Psoas muscle (tissue), 8 donors: ENCODE measurements around the gene SUSD5. TPM values are rescaled to one million over a fixed set of nuclear protein-coding genes. Genes with fewer than 3 reads are reported as not detected.

Experiments
- ATAC-seq, 4 donors: fragments of 200-7000 bp; cut with Tn5 transposase; one replicate each; pipeline ENCODE4 v1.9.1; 2020; ENCODE audit warnings: moderate library complexity in 3 of 4, mild to moderate bottlenecking in 2 of 4
- DNase-seq, 2 donors: peaks; one replicate each; pipeline ENCODE4 v3.0.0-alpha.2; 2020
- H3K27ac ChIP-seq: fragments of 200-600 bp; one replicate; pipeline ENCODE4 v1.8.0; 2022
- H3K27me3 ChIP-seq, 3 donors: fragments of 200-600 bp in 1 of 3; one replicate each; pipeline versions ENCODE4 v1.6.1 to v1.8.0; 2013 to 2022; ENCODE audit warnings: low read length in 2 of 3, mild to moderate bottlenecking in 2 of 3, moderate library complexity in 1 of 3; ENCODE audit not compliant: insufficient read depth in 3 of 3
- H3K36me3 ChIP-seq, 2 donors: fragments of 200-600 bp in 1 of 2; one replicate each; pipeline versions ENCODE4 v1.6.1 to v1.8.0; 2013 to 2022; ENCODE audit warnings: low read depth in 1 of 2, mild to moderate bottlenecking in 1 of 2, moderate library complexity in 1 of 2; ENCODE audit not compliant: insufficient read depth in 1 of 2
- H3K4me1 ChIP-seq: fragments of 200-600 bp; one replicate; pipeline ENCODE4 v1.8.0; 2022
- H3K4me3 ChIP-seq: fragments of 200-600 bp; one replicate; pipeline ENCODE4 v1.8.0; 2022; ENCODE audit warnings: mild to moderate bottlenecking
- H3K9me3 ChIP-seq: fragments of 200-600 bp; one replicate; pipeline ENCODE4 v1.8.0; 2022
- WGBS, 3 donors: extraction: QIAGEN DNeasy Blood & Tissue Kit; methylation state at CpG; one replicate each; pipeline versions ENCODE4 v1.1.6 to v1.1.7; 2013; 5-methylcytosine and 5-hydroxymethylcytosine counted together
- intact Hi-C, 2 donors: fragments of 100-400 bp; cut with DNase I; formaldehyde crosslinking; loops; one replicate each; pipeline versions ENCODE4 v1.11.0 to v1.14.2; 2022
- polyA plus RNA-seq, 3 donors: library from polyadenylated mRNA; stranded (reverse); fragments of 200-250 nt; gene quantifications; one replicate each; pipeline ENCODE4 v1.2.3, GENCODE V29; 2013
- total RNA-seq, 4 donors: library from RNA; stranded (reverse); fragmentation: NEBNext Ultra II Directional in 2 of 4; extraction: Animal tissue kit (Norgen Biotek cat#: 25700) in 2 of 4; gene quantifications; one replicate each; pipeline versions ENCODE4 v1.2.1 to v1.2.4, GENCODE V29; 2021 to 2023
- TF ChIP-seq, protein P1 (sequence below): fragments of 200-600 bp; IDR thresholded peaks from one replicate; pipeline ENCODE4 v1.8.0; 2022; ENCODE audit warnings: antibody characterized with exemption
- donor health status: healthy with polysubstance abuse.
- donor health status: DM: no; HTN: no; CAD: no; lungs with moderate emphysema.
- donor health status: Bipolar disorder and iron deficiency.
- donor health status: healthy.
- donor health status: DM: yes; HTN: yes; CAD: no.
- donor health status: DM: no; HTN: no; CAD: no.
- donor health status: DM: no; HTN: no; CAD: no.
- donor health status: DM: yes; HTN: yes; CAD: no.

Gene SUSD5
- total and polyA plus RNA-seq, 7 donors = 0.30 to 2.0 (median 0.71) TPM

GRCh38 chr3:33171580-33171979 lies 47.0 kb downstream of the SUSD5 start:
- 78% methylated on average over 4 of the region's 4 CpGs for WGBS, 3 donors
- Histone ChIP-seq H3K4me1 (no peaks in the 10 kb centered on the region), H3K36me3 (no peaks in the 10 kb centered on the region), H3K4me3 (no peak overlapping the region), H3K27me3 (no peaks in the 10 kb centered on the region), H3K27ac (no peak overlapping the region), H3K9me3 (no peaks in the 10 kb centered on the region)
- ATAC-seq (no peak), DNase-seq (no peak)
- TF ChIP-seq, protein P1, sequence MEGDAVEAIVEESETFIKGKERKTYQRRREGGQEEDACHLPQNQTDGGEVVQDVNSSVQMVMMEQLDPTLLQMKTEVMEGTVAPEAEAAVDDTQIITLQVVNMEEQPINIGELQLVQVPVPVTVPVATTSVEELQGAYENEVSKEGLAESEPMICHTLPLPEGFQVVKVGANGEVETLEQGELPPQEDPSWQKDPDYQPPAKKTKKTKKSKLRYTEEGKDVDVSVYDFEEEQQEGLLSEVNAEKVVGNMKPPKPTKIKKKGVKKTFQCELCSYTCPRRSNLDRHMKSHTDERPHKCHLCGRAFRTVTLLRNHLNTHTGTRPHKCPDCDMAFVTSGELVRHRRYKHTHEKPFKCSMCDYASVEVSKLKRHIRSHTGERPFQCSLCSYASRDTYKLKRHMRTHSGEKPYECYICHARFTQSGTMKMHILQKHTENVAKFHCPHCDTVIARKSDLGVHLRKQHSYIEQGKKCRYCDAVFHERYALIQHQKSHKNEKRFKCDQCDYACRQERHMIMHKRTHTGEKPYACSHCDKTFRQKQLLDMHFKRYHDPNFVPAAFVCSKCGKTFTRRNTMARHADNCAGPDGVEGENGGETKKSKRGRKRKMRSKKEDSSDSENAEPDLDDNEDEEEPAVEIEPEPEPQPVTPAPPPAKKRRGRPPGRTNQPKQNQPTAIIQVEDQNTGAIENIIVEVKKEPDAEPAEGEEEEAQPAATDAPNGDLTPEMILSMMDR = no peak
- intact Hi-C loops = no loop called here

DNA sequence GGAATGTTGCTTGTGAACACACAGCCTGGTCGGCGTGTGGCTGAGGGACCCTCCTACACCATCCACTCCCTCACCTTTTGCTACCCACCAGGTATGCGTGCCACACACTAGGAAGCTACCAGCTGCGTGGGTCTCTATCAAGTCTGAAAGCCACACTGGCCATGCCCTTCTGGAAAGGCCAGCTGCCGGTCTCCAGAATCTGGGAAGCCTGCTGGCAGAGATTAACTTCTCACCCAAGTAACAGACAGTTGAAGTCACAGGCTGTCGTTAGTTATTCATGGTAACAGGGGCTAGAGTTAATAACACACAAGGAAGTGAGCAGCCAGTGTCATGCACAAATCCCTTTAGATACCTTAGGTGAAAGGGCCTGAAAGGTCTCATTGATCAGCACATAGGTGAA lies 48.1 kb downstream of the SUSD5 start:
- H3K4me3 ChIP-seq = no peak overlapping the region
- H3K27me3 ChIP-seq = no peaks in the 10 kb centered on the region
- no peak for DNase-seq
- ATAC-seq = no peak
- TF ChIP-seq, protein P1 = no peak
- WGBS, 3 donors = 70 to 79% (median 71%) methylated on average over 6 of the region's 6 CpGs
- no peaks in the 10 kb centered on the region for H3K4me1 ChIP-seq
- no peaks in the 10 kb centered on the region for H3K9me3 ChIP-seq
- no peaks in the 10 kb centered on the region for H3K36me3 ChIP-seq
- intact Hi-C loops = no loop called here
- H3K27ac ChIP-seq = no peak overlapping the region

- WGBS, 3 donors = 47 to 72% (median 58%) methylated on average over 3 of the region's 3 CpGs
- Histone ChIP-seq H3K9me3 (no peaks in the 10 kb centered on the region), H3K4me3 (no peak overlapping the region), H3K4me1 (no peaks in the 10 kb centered on the region), H3K27ac (no peak overlapping the region), H3K36me3 (no peaks in the 10 kb centered on the region), H3K27me3 (no peaks in the 10 kb centered on the region)
- intact Hi-C loops = no loop called here
- ATAC-seq (no peak), DNase-seq (no peak)
- TF ChIP-seq, protein P1 = no peak
Measured at GRCh38 chr3:33167716-33168336, 50.8 kb downstream of the SUSD5 start.

DNA sequence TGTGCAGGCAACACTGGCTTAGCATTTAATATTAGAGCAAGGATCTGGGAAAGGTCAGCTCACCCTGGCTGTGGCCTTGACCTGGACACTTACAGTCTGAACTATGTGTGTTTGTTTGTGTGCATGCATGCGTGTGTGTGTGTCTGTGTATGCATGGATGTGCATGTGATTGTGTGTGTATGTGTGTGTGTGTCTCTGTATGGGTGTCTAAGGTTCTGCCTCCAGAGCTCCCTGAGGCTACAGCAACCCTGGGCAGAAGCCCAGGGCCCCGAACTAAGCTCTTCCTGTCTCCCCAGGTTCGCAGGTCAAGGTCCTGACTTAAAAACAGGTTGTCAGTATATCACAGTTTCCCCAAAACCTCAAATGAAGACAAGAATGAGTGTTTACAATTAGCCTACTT lies 51.3 kb downstream of the SUSD5 start:
- TF ChIP-seq, protein P1 = no peak
- Histone ChIP-seq H3K27me3 (no peaks in the 10 kb centered on the region), H3K27ac (no peak overlapping the region), H3K4me1 (no peaks in the 10 kb centered on the region), H3K4me3 (no peak overlapping the region), H3K9me3 (no peaks in the 10 kb centered on the region), H3K36me3 (no peaks in the 10 kb centered on the region)
- ATAC-seq = no peak
- 78 to 82% (median 82%) methylated on average over 3 of the region's 3 CpGs for WGBS, 3 donors
- intact Hi-C loops = no loop called here
- no peak for DNase-seq

- TF ChIP-seq, protein P1 = no peak
- Histone ChIP-seq H3K9me3 (no peaks in the 10 kb centered on the region), H3K36me3 (no peaks in the 10 kb centered on the region), H3K27ac (no peak overlapping the region), H3K4me3 (no peak overlapping the region), H3K4me1 (no peaks in the 10 kb centered on the region), H3K27me3 (no peaks in the 10 kb centered on the region)
- WGBS, 3 donors = 56 to 66% (median 61%) methylated on average over 2 of the region's 2 CpGs
- intact Hi-C loops = no loop called here
- DNase-seq (no peak), ATAC-seq (no peak)
Measured at GRCh38 chr3:33166095-33166494, 52.5 kb downstream of the SUSD5 start.
